SK-N-MC (cell line): ENCODE data around the gene CCDC69.

Source experiments
- DNase-seq: peaks from one replicate; pipeline ENCODE4 v3.0.0-alpha.2; 2011; ENCODE audit warnings: low read depth, low spot score
- H3K27ac ChIP-seq: fragments of 200-600 bp; sonication (generic); 2 replicates; pipeline ENCODE4 v1.5.1; 2016; ENCODE audit warnings: mixed run types
- H3K36me3 ChIP-seq: fragments of 200-600 bp; sonication (generic); 2 replicates; pipeline ENCODE4 v1.6.1; 2017; ENCODE audit warnings: antibody characterized with exemption, low read length, mixed read lengths; ENCODE audit not compliant: insufficient read depth
- H3K4me3 ChIP-seq: fragments of 200-600 bp; sonication (generic); 2 replicates; pipeline ENCODE4 v1.5.1; 2016
- H3K9ac ChIP-seq: fragments of 200-600 bp; sonication (generic); 2 replicates; pipeline ENCODE4 v1.8.0; 2017; ENCODE audit warnings: mixed run types, mixed read lengths; ENCODE audit not compliant: insufficient read length
- H3K9me3 ChIP-seq: fragments of 200-600 bp; sonication (generic); 2 replicates; pipeline ENCODE4 v1.6.1; 2017; ENCODE audit warnings: low read depth, mild to moderate bottlenecking, antibody characterized with exemption, low read length, moderate library complexity, mixed read lengths
- EZH2 ChIP-seq: fragments of 200-600 bp; sonication (generic); IDR thresholded peaks from one replicate; pipeline ENCODE4 v1.6.1; 2017; ENCODE audit warnings: antibody characterized with exemption
- FOXP2 ChIP-seq: optimal IDR thresholded peaks from 2 replicates; pipeline ENCODE3; 2011; ENCODE audit warnings: mild to moderate bottlenecking, moderate library complexity; ENCODE audit not compliant: insufficient read depth; ENCODE audit errors: extremely low read length, control extremely low read depth
- POLR2AphosphoS5 ChIP-seq: IDR thresholded peaks from 2 replicates; pipeline ENCODE4 v1.6.1; 2012; ENCODE audit warnings: mild to moderate bottlenecking, low read depth, low read length, borderline replicate concordance

CCDC69 gene

GRCh38 chr5:151230048-151230680, 6.3 kb upstream of the CCDC69 start:
- no peak for DNase-seq
- Histone ChIP-seq H3K27ac (no peak overlapping the region), H3K36me3 (no peaks in the 10 kb centered on the region), H3K4me3 (no peak overlapping the region), H3K9me3 (no peaks in the 10 kb centered on the region), H3K9ac (no peak overlapping the region)
- TF ChIP-seq POLR2AphosphoS5 (no peak), FOXP2 (no peak), EZH2 (no peak)

- no peak for DNase-seq
- no peaks in the 10 kb centered on the region for H3K9me3 ChIP-seq
- no peaks in the 10 kb centered on the region for H3K36me3 ChIP-seq
- TF ChIP-seq POLR2AphosphoS5 = no peak
- TF ChIP-seq FOXP2 = no peak
- TF ChIP-seq EZH2 = no peak
- no peak overlapping the region for H3K27ac ChIP-seq
- H3K4me3 ChIP-seq = no peak overlapping the region
- H3K9ac ChIP-seq = no peak overlapping the region
Observed at GRCh38 chr5:151228986-151229385, 5.1 kb upstream of the CCDC69 start.

- TF ChIP-seq EZH2 (no peak), POLR2AphosphoS5 (no peak), FOXP2 (no peak)
- Histone ChIP-seq H3K36me3 (no peaks in the 10 kb centered on the region), H3K4me3 (no peak overlapping the region), H3K9ac (no peak overlapping the region), H3K27ac (no peak overlapping the region), H3K9me3 (no peaks in the 10 kb centered on the region)
- no peak for DNase-seq
Observed at GRCh38 chr5:151227918-151228447, 4.1 kb upstream of the CCDC69 start.

GRCh38 chr5:151225475-151225874, 1.6 kb upstream of the CCDC69 start:
- no peak overlapping the region for H3K4me3 ChIP-seq
- no peak overlapping the region for H3K27ac ChIP-seq
- H3K9me3 ChIP-seq = no peaks in the 10 kb centered on the region
- no peak for DNase-seq
- no peaks in the 10 kb centered on the region for H3K36me3 ChIP-seq
- H3K9ac ChIP-seq = no peak overlapping the region
- TF ChIP-seq POLR2AphosphoS5 (no peak), EZH2 (no peak), FOXP2 (no peak)

- H3K4me3 ChIP-seq = no peak overlapping the region
- DNase-seq = no peak
- no peaks in the 10 kb centered on the region for H3K9me3 ChIP-seq
- no peaks in the 10 kb centered on the region for H3K36me3 ChIP-seq
- no peak overlapping the region for H3K9ac ChIP-seq
- TF ChIP-seq POLR2AphosphoS5 (no peak), FOXP2 (no peak), EZH2 (no peak)
- H3K27ac ChIP-seq = no peak overlapping the region
Observed at GRCh38 chr5:151225071-151225470, 1.2 kb upstream of the CCDC69 start.

- no peak for DNase-seq
- Histone ChIP-seq H3K27ac (no peak overlapping the region), H3K9ac (no peak overlapping the region), H3K4me3 (peak overlapping the region; percentile 72), H3K36me3 (no peaks in the 10 kb centered on the region), H3K9me3 (no peaks in the 10 kb centered on the region)
- no peak for TF ChIP-seq POLR2AphosphoS5
- TF ChIP-seq FOXP2 = no peak
- no peak for TF ChIP-seq EZH2
Observed at GRCh38 chr5:151224372-151224771, 480 bp upstream of the CCDC69 start.

GRCh38 chr5:151222790-151223446, 974 bp downstream of the CCDC69 start:
- Histone ChIP-seq H3K27ac (no peak overlapping the region), H3K36me3 (no peaks in the 10 kb centered on the region), H3K9ac (no peak overlapping the region), H3K9me3 (no peaks in the 10 kb centered on the region), H3K4me3 (no peak overlapping the region)
- no peak for TF ChIP-seq EZH2
- TF ChIP-seq POLR2AphosphoS5 = no peak
- no peak for TF ChIP-seq FOXP2
- DNase-seq = no peak

GRCh38 chr5:151222054-151222789, 1.7 kb downstream of the CCDC69 start:
- H3K9ac ChIP-seq = no peak overlapping the region
- no peak overlapping the region for H3K4me3 ChIP-seq
- H3K36me3 ChIP-seq = no peaks in the 10 kb centered on the region
- H3K27ac ChIP-seq = no peak overlapping the region
- no peak for TF ChIP-seq EZH2
- DNase-seq = no peak
- no peaks in the 10 kb centered on the region for H3K9me3 ChIP-seq
